Stimulated activated effector memory CD8-positive, alpha-beta T cell treated with anti-CD3 and anti-CD28 coated beads, Interleukin-12 subunit alpha, Interleukin-12 subunit beta, amount 100 ng/mL, for 72 hours (primary cell): ENCODE measurements around the gene ABL2.
A peak's percentile ranks its signal among the peaks of the same experiment; 100 is the strongest.
"Not testable (repeated sequence)": the region's sequence is repeated elsewhere in the genome, so short reads cannot be mapped to it uniquely, and the experiment has no call there.

Experiments used
- ATAC-seq: fragments of 150-1000 bp; cut with Tn5 transposase; 2 replicates; pipeline ENCODE4 v1.10.0; 2021
- DNase-seq, 2 donors: peaks; one replicate each; pipeline ENCODE4 v3.0.0; 2021 to 2022; ENCODE audit warnings: low spot score in 2 of 2
- H3K27ac Mint-ChIP-seq: one replicate; pipeline ENCODE4 v1.8.0; 2022; ENCODE audit warnings: mild to moderate bottlenecking, mixed read lengths
- H3K36me3 Mint-ChIP-seq: one replicate; pipeline ENCODE4 v1.8.0; 2022; ENCODE audit warnings: mild to moderate bottlenecking, mixed read lengths
- H3K4me1 Mint-ChIP-seq: one replicate; pipeline ENCODE4 v1.8.0; 2022; ENCODE audit warnings: mixed read lengths
- H3K4me3 Mint-ChIP-seq: one replicate; pipeline ENCODE4 v1.8.0; 2022; ENCODE audit warnings: mild to moderate bottlenecking, mixed read lengths
- H3K9me3 Mint-ChIP-seq: one replicate; pipeline ENCODE4 v1.8.0; 2022; ENCODE audit warnings: mixed read lengths

The ABL2 gene

GRCh38 chr1:179230721-179231120 is 1.2 kb upstream of the ABL2 start:
- peaks cover 33% of the 10 kb centered on the region for H3K4me1 Mint-ChIP-seq
- ATAC-seq (no peak), DNase-seq (no peak)
- peak overlapping the region; percentile 86 for H3K4me3 Mint-ChIP-seq
- peaks cover 7% of the 10 kb centered on the region for H3K36me3 Mint-ChIP-seq
- no peaks in the 10 kb centered on the region for H3K9me3 Mint-ChIP-seq
- peak overlapping the region; percentile 90 for H3K27ac Mint-ChIP-seq

GRCh38 chr1:179230251-179230650 is 774 bp upstream of the ABL2 start:
- peaks cover 33% of the 10 kb centered on the region for H3K4me1 Mint-ChIP-seq
- H3K27ac Mint-ChIP-seq, result peak overlapping the region; percentile 90
- DNase-seq (no peak), ATAC-seq (peak; percentile 52)
- no peaks in the 10 kb centered on the region for H3K9me3 Mint-ChIP-seq
- peaks cover 8% of the 10 kb centered on the region for H3K36me3 Mint-ChIP-seq
- H3K4me3 Mint-ChIP-seq, result peak overlapping the region; percentile 86

GRCh38 chr1:179228783-179229213 is 679 bp downstream of the ABL2 start:
- Mint-ChIP-seq H3K9me3 (no peaks in the 10 kb centered on the region), H3K27ac (peak overlapping the region; percentile 90), H3K36me3 (peaks cover 12% of the 10 kb centered on the region), H3K4me1 (peaks cover 33% of the 10 kb centered on the region), H3K4me3 (peak overlapping the region; percentile 86)
- ATAC-seq, result peak; percentile 37
- peak; percentile 8 to 69 for DNase-seq

GRCh38 chr1:179226738-179227137 is 2.7 kb downstream of the ABL2 start:
- no peak for ATAC-seq
- Mint-ChIP-seq H3K9me3 (no peaks in the 10 kb centered on the region), H3K36me3 (peaks cover 12% of the 10 kb centered on the region), H3K4me1 (peaks cover 33% of the 10 kb centered on the region), H3K27ac (no peak overlapping the region), H3K4me3 (no peak overlapping the region)
- DNase-seq, result no peak

- not testable (repeated sequence) for DNase-seq, H3K9me3 Mint-ChIP-seq, H3K4me3 Mint-ChIP-seq, ATAC-seq, H3K27ac Mint-ChIP-seq
- Mint-ChIP-seq H3K36me3 (peaks cover 12% of the 10 kb centered on the region), H3K4me1 (peaks cover 22% of the 10 kb centered on the region)
Measured at GRCh38 chr1:179224466-179224865, 5.0 kb downstream of the ABL2 start.

GRCh38 chr1:179221121-179221520 is 8.4 kb downstream of the ABL2 start:
- not testable (repeated sequence) for DNase-seq, ATAC-seq, H3K27ac Mint-ChIP-seq, H3K4me3 Mint-ChIP-seq, H3K9me3 Mint-ChIP-seq, H3K36me3 Mint-ChIP-seq
- peaks cover 12% of the 10 kb centered on the region for H3K4me1 Mint-ChIP-seq

GRCh38 chr1:179217943-179218507 is 11.5 kb downstream of the ABL2 start:
- H3K27ac Mint-ChIP-seq, result peak overlapping the region; percentile 71
- ATAC-seq (no peak), DNase-seq (no peak)
- no peak overlapping the region for H3K4me3 Mint-ChIP-seq
- H3K36me3 Mint-ChIP-seq, result peaks cover 5% of the 10 kb centered on the region
- peaks cover 18% of the 10 kb centered on the region for H3K4me1 Mint-ChIP-seq
- H3K9me3 Mint-ChIP-seq, result no peaks in the 10 kb centered on the region

GRCh38 chr1:179213317-179213716 is 16.2 kb downstream of the ABL2 start:
- H3K4me3 Mint-ChIP-seq, ATAC-seq, DNase-seq, H3K9me3 Mint-ChIP-seq, H3K36me3 Mint-ChIP-seq, H3K27ac Mint-ChIP-seq: not testable (repeated sequence)
- H3K4me1 Mint-ChIP-seq, result peaks cover 22% of the 10 kb centered on the region

- DNase-seq (no peak), ATAC-seq (no peak)
- H3K27ac Mint-ChIP-seq, result no peak overlapping the region
- H3K4me1 Mint-ChIP-seq, result peaks cover 31% of the 10 kb centered on the region
- H3K9me3 Mint-ChIP-seq, result peaks cover 3% of the 10 kb centered on the region
- peaks cover 5% of the 10 kb centered on the region for H3K36me3 Mint-ChIP-seq
- no peak overlapping the region for H3K4me3 Mint-ChIP-seq
Measured at GRCh38 chr1:179208681-179209477, 20.6 kb downstream of the ABL2 start.

GRCh38 chr1:179206812-179207211 is 22.7 kb downstream of the ABL2 start:
- Mint-ChIP-seq H3K4me1 (peaks cover 35% of the 10 kb centered on the region), H3K9me3 (peaks cover 3% of the 10 kb centered on the region), H3K36me3 (no peaks in the 10 kb centered on the region), H3K27ac (no peak overlapping the region), H3K4me3 (no peak overlapping the region)
- DNase-seq (no peak), ATAC-seq (no peak)

GRCh38 chr1:179205284-179205683 is 24.2 kb downstream of the ABL2 start:
- Mint-ChIP-seq H3K9me3 (peaks cover 3% of the 10 kb centered on the region), H3K4me1 (peaks cover 34% of the 10 kb centered on the region), H3K4me3 (peak overlapping the region; percentile 19), H3K36me3 (no peaks in the 10 kb centered on the region), H3K27ac (peak overlapping the region; percentile 71)
- DNase-seq (no peak), ATAC-seq (peak; percentile 89)

GRCh38 chr1:179202161-179202560 is 27.3 kb downstream of the ABL2 start:
- Mint-ChIP-seq H3K4me3 (no peak overlapping the region), H3K36me3 (no peaks in the 10 kb centered on the region), H3K27ac (no peak overlapping the region), H3K4me1 (peaks cover 22% of the 10 kb centered on the region), H3K9me3 (peaks cover 3% of the 10 kb centered on the region)
- DNase-seq (no peak), ATAC-seq (no peak)

GRCh38 chr1:179200586-179200985 is 28.9 kb downstream of the ABL2 start:
- DNase-seq, result no peak
- no peak overlapping the region for H3K27ac Mint-ChIP-seq
- peaks cover 13% of the 10 kb centered on the region for H3K4me1 Mint-ChIP-seq
- peaks cover 3% of the 10 kb centered on the region for H3K9me3 Mint-ChIP-seq
- no peak overlapping the region for H3K4me3 Mint-ChIP-seq
- ATAC-seq, result no peak
- H3K36me3 Mint-ChIP-seq, result no peaks in the 10 kb centered on the region

- Mint-ChIP-seq H3K9me3 (no peaks in the 10 kb centered on the region), H3K4me1 (peaks cover 6% of the 10 kb centered on the region), H3K4me3 (no peak overlapping the region), H3K36me3 (no peaks in the 10 kb centered on the region), H3K27ac (peak overlapping the region; percentile 65)
- ATAC-seq (no peak), DNase-seq (no peak)
Measured at GRCh38 chr1:179197690-179198297, 31.7 kb downstream of the ABL2 start.

- not testable (repeated sequence) for H3K36me3 Mint-ChIP-seq, H3K4me3 Mint-ChIP-seq, H3K27ac Mint-ChIP-seq, H3K4me1 Mint-ChIP-seq, H3K9me3 Mint-ChIP-seq, DNase-seq, ATAC-seq
Measured at GRCh38 chr1:179195857-179196256, 33.6 kb downstream of the ABL2 start.

- H3K4me1 Mint-ChIP-seq, result peaks cover 6% of the 10 kb centered on the region
- H3K9me3 Mint-ChIP-seq, result no peaks in the 10 kb centered on the region
- ATAC-seq (no peak), DNase-seq (no peak)
- no peak overlapping the region for H3K4me3 Mint-ChIP-seq
- no peak overlapping the region for H3K27ac Mint-ChIP-seq
- no peaks in the 10 kb centered on the region for H3K36me3 Mint-ChIP-seq
Measured at GRCh38 chr1:179195376-179195775, 34.1 kb downstream of the ABL2 start.
